MV-4-11 (cell line): ENCODE measurements around the gene TM9SF2.

Source experiments
- DNase-seq: peaks from one replicate; lab custom pipeline; 2025; lab: John Stamatoyannopoulos, UW

The TM9SF2 gene

GRCh38 chr13:99495466-99496183, 5.6 kb upstream of the TM9SF2 start:
- DNase-seq = no peak

GRCh38 chr13:99496184-99497142, 4.8 kb upstream of the TM9SF2 start:
- DNase-seq = peak; percentile 25

- peak; percentile 92 for DNase-seq
These were observed 2.8 kb upstream of the TM9SF2 start for GRCh38 chr13:99498171-99499161.

GRCh38 chr13:99500839-99501183, 461 bp upstream of the TM9SF2 start:
- DNase-seq = no peak

GRCh38 chr13:99501848-99502301, 603 bp downstream of the TM9SF2 start:
- no peak for DNase-seq

- DNase-seq = peak; percentile 23
These were observed 4.6 kb downstream of the TM9SF2 start for GRCh38 chr13:99505814-99506269.

GRCh38 chr13:99506634-99507033, 5.4 kb downstream of the TM9SF2 start:
- DNase-seq = peak; percentile 84

- peak; percentile 76 for DNase-seq
These were observed 5.8 kb downstream of the TM9SF2 start for GRCh38 chr13:99507054-99507453.

GRCh38 chr13:99507551-99507950, 6.3 kb downstream of the TM9SF2 start:
- DNase-seq = no peak

- peak; percentile 60 for DNase-seq
These were observed 6.7 kb downstream of the TM9SF2 start for GRCh38 chr13:99507986-99508385.

- no peak for DNase-seq
These were observed 8.2 kb downstream of the TM9SF2 start for GRCh38 chr13:99509479-99509878.

GRCh38 chr13:99514801-99515200, 13.5 kb downstream of the TM9SF2 start:
- DNase-seq = peak; percentile 64

GRCh38 chr13:99516153-99516929, 15.1 kb downstream of the TM9SF2 start:
- no peak for DNase-seq

GRCh38 chr13:99517577-99517976, 16.3 kb downstream of the TM9SF2 start:
- no peak for DNase-seq

- no peak for DNase-seq
These were observed 16.7 kb downstream of the TM9SF2 start for GRCh38 chr13:99517984-99518383.

- no peak for DNase-seq
These were observed 21.0 kb downstream of the TM9SF2 start for GRCh38 chr13:99522298-99522697.

- DNase-seq = no peak
These were observed 22.6 kb downstream of the TM9SF2 start for GRCh38 chr13:99523838-99524237.

- no peak for DNase-seq
These were observed 24.7 kb downstream of the TM9SF2 start for GRCh38 chr13:99525967-99526366.

GRCh38 chr13:99526549-99526948, 25.3 kb downstream of the TM9SF2 start:
- DNase-seq = no peak

- DNase-seq = no peak
These were observed 26.0 kb downstream of the TM9SF2 start for GRCh38 chr13:99527301-99527700.

GRCh38 chr13:99528547-99528946, 27.3 kb downstream of the TM9SF2 start:
- DNase-seq = no peak
